Natural killer cell (primary cell): ENCODE measurements around the gene RABGAP1L. TPM values are rescaled to one million over a fixed set of nuclear protein-coding genes. Genes with fewer than 3 reads are reported as not detected.
"Not testable (repeated sequence)": the region's sequence is repeated elsewhere in the genome, so short reads cannot be mapped to it uniquely, and the experiment has no call there.

Experiments
- ATAC-seq, 3 donors: fragments of 150-1000 bp in 2 of 3; fragments of 200-7000 bp in 1 of 3; cut with Tn5 transposase; 1 replicate in 1 of 3; 2 replicates in 2 of 3; pipeline ENCODE4 v1.10.0; 2021; ENCODE audit warnings: mild to moderate bottlenecking in 2 of 3, moderate library complexity in 2 of 3
- DNase-seq, 2 donors: peaks; one replicate each; pipeline versions ENCODE4 v3.0.0 to v3.0.0-alpha.2; 2013 to 2021; ENCODE audit warnings: mixed read lengths in 1 of 2
- H3K27ac ChIP-seq: one replicate; pipeline ENCODE4 v1.5.1; 2013; ENCODE audit warnings: mild to moderate bottlenecking, low read length
- H3K27me3 ChIP-seq: one replicate; pipeline ENCODE4 v1.6.1; 2013; ENCODE audit warnings: low read length; ENCODE audit not compliant: control insufficient read depth, insufficient read depth
- H3K36me3 ChIP-seq: one replicate; pipeline ENCODE4 v1.6.1; 2013; ENCODE audit warnings: low read length; ENCODE audit not compliant: control insufficient read depth, insufficient read depth
- H3K4me1 ChIP-seq: one replicate; pipeline ENCODE4 v1.6.1; 2013; ENCODE audit warnings: low read length; ENCODE audit not compliant: control insufficient read depth, insufficient read depth
- H3K4me3 ChIP-seq: one replicate; pipeline ENCODE4 v1.5.1; 2013; ENCODE audit warnings: low read length
- H3K9me3 ChIP-seq: one replicate; pipeline ENCODE4 v1.6.1; 2013; ENCODE audit warnings: low read length; ENCODE audit not compliant: control insufficient read depth, insufficient read depth
- H3K27ac Mint-ChIP-seq, 2 donors: one replicate each; pipeline ENCODE4 v1.8.0; 2022; ENCODE audit warnings: mild to moderate bottlenecking in 2 of 2, mixed read lengths in 2 of 2, moderate library complexity in 1 of 2
- H3K27me3 Mint-ChIP-seq, 2 donors: one replicate each; pipeline ENCODE4 v1.8.0; 2022; ENCODE audit warnings: low read depth in 2 of 2, mixed read lengths in 2 of 2
- H3K36me3 Mint-ChIP-seq: one replicate; pipeline ENCODE4 v1.8.0; 2022; ENCODE audit warnings: mixed read lengths
- H3K4me1 Mint-ChIP-seq, 2 donors: one replicate each; pipeline ENCODE4 v1.8.0; 2022; ENCODE audit warnings: mixed read lengths in 2 of 2
- H3K4me3 Mint-ChIP-seq: one replicate; pipeline ENCODE4 v1.8.0; 2022; ENCODE audit warnings: mild to moderate bottlenecking, moderate library complexity, mixed read lengths
- H3K9me3 Mint-ChIP-seq, 2 donors: one replicate each; pipeline ENCODE4 v1.8.0; 2022; ENCODE audit warnings: mixed read lengths in 2 of 2
- WGBS: methylation state at CpG from one replicate; pipeline ENCODE4 v1.1.7; 2013; ENCODE audit warnings: missing lambda C conversion rate; ENCODE audit not compliant: insufficient coverage; 5-methylcytosine and 5-hydroxymethylcytosine counted together
- intact Hi-C: fragments of 100-400 bp; cut with micrococcal nuclease; formaldehyde crosslinking; loops from one replicate; pipeline ENCODE4 v1.14.2; 2022
- total RNA-seq, 4 donors: library from RNA; stranded (reverse); fragments of 120-200 nt in 1 of 4; gene quantifications; one replicate each; pipeline versions ENCODE4 v1.2.3 to v1.2.4, GENCODE V29; 2013 to 2022
- TF ChIP-seq, protein P1 (sequence below): fragments of 200-600 bp; IDR thresholded peaks from one replicate; pipeline ENCODE4 v1.8.0; 2022; ENCODE audit warnings: antibody characterized with exemption

The RABGAP1L gene
- total RNA-seq, 3 donors from 2014 or later (not counting 1 experiment from before 2014, with no cell fraction given) = 145 to 168 (median 153) TPM

DNA sequence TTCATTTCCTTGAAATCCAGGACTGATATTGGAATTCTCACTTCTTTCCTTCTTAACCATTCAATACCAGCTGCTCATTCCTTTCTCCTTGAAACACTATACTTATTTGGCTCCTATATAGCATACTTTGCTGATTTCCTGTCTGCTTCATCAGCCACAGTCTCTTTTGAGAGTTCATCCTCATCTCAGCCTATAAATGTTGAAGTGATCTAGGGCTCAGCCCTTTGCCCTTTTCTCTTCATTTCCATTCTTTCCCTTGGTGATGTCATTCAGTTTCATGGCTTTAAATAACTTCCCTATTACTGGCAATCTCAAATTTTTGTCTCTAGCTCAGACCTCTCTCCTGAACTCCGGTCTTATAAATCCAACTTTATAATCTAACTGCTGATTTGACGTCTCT, 24.1 kb upstream of the RABGAP1L start:
- Mint-ChIP-seq H3K36me3 (peaks cover 2% of the 10 kb centered on the region), H3K27me3 (peaks cover 2 to 6% of the 10 kb centered on the region in 2 donors), H3K4me1 (no peaks in the 10 kb centered on the region), H3K27ac (no peak overlapping the region), H3K4me3 (no peak overlapping the region), H3K9me3 (no peaks in the 10 kb centered on the region)
- no peaks in the 10 kb centered on the region for H3K4me1 ChIP-seq
- intact Hi-C loops = no loop called here
- TF ChIP-seq, protein P1, sequence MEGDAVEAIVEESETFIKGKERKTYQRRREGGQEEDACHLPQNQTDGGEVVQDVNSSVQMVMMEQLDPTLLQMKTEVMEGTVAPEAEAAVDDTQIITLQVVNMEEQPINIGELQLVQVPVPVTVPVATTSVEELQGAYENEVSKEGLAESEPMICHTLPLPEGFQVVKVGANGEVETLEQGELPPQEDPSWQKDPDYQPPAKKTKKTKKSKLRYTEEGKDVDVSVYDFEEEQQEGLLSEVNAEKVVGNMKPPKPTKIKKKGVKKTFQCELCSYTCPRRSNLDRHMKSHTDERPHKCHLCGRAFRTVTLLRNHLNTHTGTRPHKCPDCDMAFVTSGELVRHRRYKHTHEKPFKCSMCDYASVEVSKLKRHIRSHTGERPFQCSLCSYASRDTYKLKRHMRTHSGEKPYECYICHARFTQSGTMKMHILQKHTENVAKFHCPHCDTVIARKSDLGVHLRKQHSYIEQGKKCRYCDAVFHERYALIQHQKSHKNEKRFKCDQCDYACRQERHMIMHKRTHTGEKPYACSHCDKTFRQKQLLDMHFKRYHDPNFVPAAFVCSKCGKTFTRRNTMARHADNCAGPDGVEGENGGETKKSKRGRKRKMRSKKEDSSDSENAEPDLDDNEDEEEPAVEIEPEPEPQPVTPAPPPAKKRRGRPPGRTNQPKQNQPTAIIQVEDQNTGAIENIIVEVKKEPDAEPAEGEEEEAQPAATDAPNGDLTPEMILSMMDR = no peak
- 47% methylated on average over 2 of the region's 2 CpGs for WGBS
- no peak for ATAC-seq
- no peak overlapping the region for H3K27ac ChIP-seq
- H3K36me3 ChIP-seq = no peaks in the 10 kb centered on the region
- H3K4me3 ChIP-seq = no peak overlapping the region
- no peaks in the 10 kb centered on the region for H3K9me3 ChIP-seq
- no peak for DNase-seq
- H3K27me3 ChIP-seq = no peaks in the 10 kb centered on the region

DNA sequence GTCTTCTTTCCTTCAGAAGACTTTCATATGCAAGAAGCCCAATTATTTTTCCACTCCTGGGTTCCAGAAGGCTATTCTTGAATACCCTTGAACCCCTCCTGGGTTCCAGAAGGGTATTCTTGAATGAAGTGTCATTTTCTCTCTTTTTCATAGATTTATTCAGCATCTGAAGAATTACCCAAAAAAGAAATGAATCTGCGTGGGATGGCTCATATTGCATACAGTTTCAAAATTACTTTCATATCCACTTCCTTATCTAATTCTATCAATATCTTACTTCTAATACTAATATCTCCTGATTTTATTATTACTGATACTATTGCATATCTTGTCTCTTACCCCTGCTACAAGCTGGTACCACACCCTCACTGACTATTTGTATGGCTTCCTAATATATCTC, 22.6 kb upstream of the RABGAP1L start:
- 46% methylated on average over 1 of the region's 1 CpG for WGBS
- DNase-seq (no peak), ATAC-seq (no peak)
- Histone ChIP-seq H3K27me3 (no peaks in the 10 kb centered on the region), H3K4me3 (no peak overlapping the region), H3K27ac (no peak overlapping the region), H3K9me3 (no peaks in the 10 kb centered on the region), H3K36me3 (no peaks in the 10 kb centered on the region), H3K4me1 (no peaks in the 10 kb centered on the region)
- Mint-ChIP-seq H3K4me1 (no peaks in the 10 kb centered on the region), H3K27me3 (peaks cover 0 to 2% of the 10 kb centered on the region in 2 donors), H3K4me3 (no peak overlapping the region), H3K27ac (no peak overlapping the region), H3K9me3 (no peaks in the 10 kb centered on the region), H3K36me3 (no peaks in the 10 kb centered on the region)
- TF ChIP-seq, protein P1 = no peak
- intact Hi-C loops = no loop called here

GRCh38 chr1:174142836-174143235, 16.5 kb upstream of the RABGAP1L start:
- DNase-seq = no peak
- peaks cover 0 to 8% of the 10 kb centered on the region in 2 donors for H3K27me3 Mint-ChIP-seq
- H3K9me3 ChIP-seq = no peaks in the 10 kb centered on the region
- no peak overlapping the region for H3K27ac ChIP-seq
- H3K27ac Mint-ChIP-seq = no peak overlapping the region
- H3K36me3 Mint-ChIP-seq = peaks cover 8% of the 10 kb centered on the region
- no peak for ATAC-seq
- no peak overlapping the region for H3K4me3 Mint-ChIP-seq
- TF ChIP-seq, protein P1 = no peak
- WGBS = 93% methylated on average over 3 of the region's 5 CpGs
- no peaks in the 10 kb centered on the region for H3K4me1 Mint-ChIP-seq
- H3K4me3 ChIP-seq = no peak overlapping the region
- H3K36me3 ChIP-seq = no peaks in the 10 kb centered on the region
- intact Hi-C loops = no loop called here
- H3K4me1 ChIP-seq = no peaks in the 10 kb centered on the region
- H3K27me3 ChIP-seq = no peaks in the 10 kb centered on the region
- peaks cover 0 to 5% of the 10 kb centered on the region in 2 donors for H3K9me3 Mint-ChIP-seq

DNA sequence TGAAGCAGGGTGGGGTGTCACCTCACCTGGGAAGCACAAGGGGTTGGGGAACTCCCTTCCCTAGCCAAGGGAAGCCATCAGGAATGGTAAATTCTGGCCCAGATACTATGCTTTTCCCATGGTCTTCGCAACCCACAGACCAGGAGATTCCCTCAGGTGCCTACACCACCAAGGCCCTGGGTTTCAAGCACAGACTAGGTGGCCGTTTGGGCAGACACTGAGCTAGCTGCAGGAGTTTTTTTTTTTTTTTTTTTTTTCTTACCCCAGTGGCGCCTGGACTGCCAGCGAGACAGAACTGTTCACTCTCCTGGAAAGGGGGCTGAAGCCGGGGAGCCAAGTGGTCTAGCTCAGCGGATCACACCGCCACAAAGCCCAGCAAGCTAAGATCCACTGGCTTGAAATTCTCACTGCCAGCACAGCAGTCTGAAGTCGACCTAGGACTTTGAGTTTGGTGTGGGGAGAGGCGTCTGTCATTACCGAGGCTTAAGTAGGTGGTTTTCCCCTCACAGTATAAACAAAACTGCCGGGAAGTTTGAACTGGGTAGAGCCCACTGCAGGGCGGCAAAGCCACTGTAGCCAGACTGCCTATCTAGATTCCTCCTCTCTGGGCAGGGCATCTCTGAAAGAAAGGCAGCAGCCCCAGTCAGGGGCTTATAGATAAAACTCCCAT, 15.5 kb upstream of the RABGAP1L start:
- intact Hi-C loops, DNase-seq, H3K9me3 ChIP-seq, ATAC-seq, H3K4me1 ChIP-seq, H3K27ac ChIP-seq, H3K4me1 Mint-ChIP-seq, H3K4me3 Mint-ChIP-seq, H3K4me3 ChIP-seq, H3K27ac Mint-ChIP-seq, H3K36me3 ChIP-seq, H3K27me3 ChIP-seq, H3K9me3 Mint-ChIP-seq, H3K27me3 Mint-ChIP-seq, H3K36me3 Mint-ChIP-seq: not testable (repeated sequence)
- 72% methylated on average over 12 of the region's 12 CpGs for WGBS

- H3K4me3 ChIP-seq, ATAC-seq, H3K4me1 ChIP-seq, H3K27ac Mint-ChIP-seq, H3K27me3 Mint-ChIP-seq, H3K36me3 ChIP-seq, intact Hi-C loops, H3K27me3 ChIP-seq, H3K36me3 Mint-ChIP-seq, H3K4me3 Mint-ChIP-seq, H3K27ac ChIP-seq, H3K9me3 Mint-ChIP-seq, DNase-seq, H3K9me3 ChIP-seq, H3K4me1 Mint-ChIP-seq: not testable (repeated sequence)
- 88% methylated on average over 3 of the region's 3 CpGs for WGBS
These were observed 14.9 kb upstream of the RABGAP1L start for GRCh38 chr1:174144397-174144783.
